NCI-H2081 (cell line): ENCODE data around the gene SOWAHC.
"Not testable (repeated sequence)": the region's sequence is repeated elsewhere in the genome, so short reads cannot be mapped to it uniquely, and the experiment has no call there.

ENCODE experiments used
- DNase-seq, 2 experiments: peaks; one replicate each; lab custom pipeline; 2025; lab: John Stamatoyannopoulos, UW

The SOWAHC gene, protein sequence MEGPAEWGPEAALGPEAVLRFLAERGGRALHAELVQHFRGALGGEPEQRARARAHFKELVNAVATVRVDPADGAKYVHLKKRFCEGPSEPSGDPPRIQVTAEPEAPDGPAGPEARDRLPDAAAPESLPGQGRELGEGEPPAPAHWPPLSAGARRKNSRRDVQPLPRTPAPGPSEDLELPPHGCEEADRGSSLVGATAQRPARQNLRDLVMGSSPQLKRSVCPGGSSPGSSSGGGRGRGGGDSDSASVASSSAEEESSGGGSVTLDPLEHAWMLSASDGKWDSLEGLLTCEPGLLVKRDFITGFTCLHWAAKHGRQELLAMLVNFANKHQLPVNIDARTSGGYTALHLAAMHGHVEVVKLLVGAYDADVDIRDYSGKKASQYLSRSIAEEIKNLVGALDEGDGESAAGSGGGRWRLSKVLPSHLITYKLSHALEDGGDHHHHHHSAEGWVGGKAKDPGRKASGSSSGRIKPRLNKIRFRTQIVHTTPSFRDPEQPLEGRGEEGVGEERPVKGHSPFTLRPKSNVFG

DNA sequence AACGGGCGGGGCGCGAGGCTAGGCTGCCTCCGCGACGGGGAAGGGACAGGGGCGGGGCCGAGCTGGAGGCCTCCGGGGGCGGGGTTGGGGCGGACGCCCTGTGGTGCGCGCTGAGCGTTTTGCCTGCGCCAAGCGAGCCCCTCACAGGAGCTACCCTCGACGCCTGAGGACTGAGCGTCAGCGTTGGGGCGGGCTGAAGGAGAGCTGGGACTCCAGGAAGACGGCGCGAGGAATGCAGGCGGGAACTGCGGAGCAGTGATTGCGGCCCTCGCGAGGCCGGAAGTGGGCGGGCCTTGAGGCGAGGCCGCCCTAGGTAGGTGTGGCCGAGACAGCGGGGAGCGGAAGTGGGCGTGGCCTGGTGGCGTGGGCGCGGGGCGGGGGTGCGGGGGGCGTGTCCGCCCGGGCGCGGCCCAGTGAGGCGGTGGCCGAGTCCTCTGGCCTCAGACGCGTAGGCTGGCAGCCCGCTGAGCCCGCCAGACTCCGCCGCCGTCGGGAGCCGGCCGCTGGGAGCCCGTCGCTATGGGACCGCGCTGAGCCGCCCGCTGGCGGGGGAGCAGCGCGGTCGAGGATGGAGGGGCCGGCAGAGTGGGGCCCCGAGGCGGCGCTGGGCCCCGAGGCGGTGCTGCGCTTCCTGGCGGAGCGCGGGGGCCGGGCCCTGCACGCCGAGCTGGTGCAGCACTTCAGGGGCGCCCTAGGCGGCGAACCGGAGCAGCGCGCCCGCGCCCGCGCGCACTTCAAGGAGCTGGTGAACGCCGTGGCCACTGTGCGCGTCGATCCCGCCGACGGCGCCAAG, at the start of gene SOWAHC, which contains the start of gene SEPTIN10:
Gene SOWAHC, plus strand, starts transcription at position 443 of the 793 bp plus-strand sequence. Its CDS starts 126 bp downstream, at position 569.
Gene SEPTIN10, minus strand, starts transcription at position 45 of the 793 bp plus-strand sequence. CDS start 139 bp downstream, outside the sequence.
- peak; percentile 86 to 91 for DNase-seq

GRCh38 chr2:109575373-109575772, 38.8 kb upstream of the SOWAHC start:
- DNase-seq, result no peak

DNA sequence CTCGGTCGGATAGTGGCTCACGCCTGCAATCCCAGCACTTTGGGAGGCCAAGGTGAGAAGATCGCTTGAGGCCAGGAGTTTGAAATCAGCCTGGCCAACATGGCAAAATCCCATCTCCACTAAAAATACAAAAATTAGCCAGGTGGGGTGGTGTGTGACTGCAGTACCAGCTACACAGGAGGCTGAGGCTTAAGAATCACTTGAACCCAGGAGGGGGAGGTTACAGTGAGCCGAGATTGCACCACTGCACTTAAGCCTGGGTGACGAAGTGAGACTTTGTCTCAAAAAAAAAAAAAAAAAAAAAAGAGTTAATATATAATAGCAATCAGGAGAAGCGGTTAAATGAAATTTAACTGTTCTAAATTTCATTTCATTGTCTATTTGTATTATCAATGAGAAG, 36.5 kb upstream of the SOWAHC start:
- DNase-seq, result not testable (repeated sequence)

- no peak for DNase-seq
Observed at GRCh38 chr2:109582928-109583895, 31.0 kb upstream of the SOWAHC start.

- no peak for DNase-seq
Observed at GRCh38 chr2:109586687-109587086, 27.5 kb upstream of the SOWAHC start.

DNA sequence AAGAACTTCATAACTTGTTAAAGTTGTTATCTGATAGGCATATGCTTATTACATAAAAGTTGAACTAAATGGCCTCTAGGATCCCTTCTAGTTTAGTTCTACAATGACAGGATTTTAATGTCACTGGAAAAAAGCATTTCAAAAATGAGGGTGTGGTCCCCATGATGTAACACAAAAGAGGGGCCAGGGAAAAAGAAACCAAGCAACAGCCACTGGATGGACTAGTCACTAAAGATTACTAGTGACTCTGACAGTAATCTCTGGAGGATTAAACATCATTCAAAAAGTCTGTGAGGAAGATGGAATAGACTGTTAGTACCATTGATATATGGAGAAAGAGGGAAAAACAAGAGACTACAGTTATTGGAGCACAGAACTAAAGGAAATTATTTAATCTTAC, 23.0 kb upstream of the SOWAHC start:
- no peak for DNase-seq

DNA sequence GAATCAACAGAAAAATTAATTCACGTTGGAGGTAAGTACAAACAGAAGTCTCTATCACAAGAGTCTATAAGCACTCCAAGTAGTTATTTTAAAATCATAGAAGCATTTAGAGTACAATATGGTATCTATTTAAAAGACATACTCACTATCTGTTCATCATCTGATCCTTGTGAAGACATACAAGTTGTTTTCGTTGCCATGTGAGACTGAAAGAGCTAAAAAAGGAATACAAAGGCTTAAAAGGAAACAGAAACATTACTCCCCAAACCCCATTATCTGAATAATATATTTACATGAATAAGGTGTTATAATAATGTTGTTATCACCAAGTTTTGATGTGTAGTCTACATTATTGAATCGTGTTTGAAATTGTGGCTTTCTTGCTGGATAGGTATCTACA, 21.3 kb upstream of the SOWAHC start:
- no peak for DNase-seq

- DNase-seq, result no peak
Observed at GRCh38 chr2:109594246-109594885, 19.8 kb upstream of the SOWAHC start.

DNA sequence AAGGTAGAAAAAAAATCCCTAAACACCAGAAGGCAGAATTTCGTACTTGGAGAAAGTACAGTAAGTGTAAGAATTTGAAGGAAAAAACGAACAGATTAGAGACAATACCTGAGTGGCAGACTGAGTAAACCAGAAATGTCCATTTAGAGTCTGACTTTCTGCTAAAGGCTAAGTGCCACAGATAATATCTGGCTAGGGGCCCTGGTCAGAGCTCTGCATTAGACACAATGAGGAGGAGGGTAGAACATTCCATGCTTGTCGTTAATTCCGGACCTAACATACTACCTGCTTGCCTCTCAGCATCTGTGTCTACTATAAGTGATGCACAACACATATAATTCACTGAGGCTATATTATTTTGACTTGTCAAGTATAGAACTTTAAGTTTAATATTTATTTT, 18.5 kb upstream of the SOWAHC start:
- DNase-seq, result no peak

GRCh38 chr2:109597283-109597682, 16.9 kb upstream of the SOWAHC start:
- no peak for DNase-seq

GRCh38 chr2:109601783-109602182, 12.4 kb upstream of the SOWAHC start:
- DNase-seq, result no peak

GRCh38 chr2:109602617-109603188, 11.5 kb upstream of the SOWAHC start:
- DNase-seq, result no peak

DNA sequence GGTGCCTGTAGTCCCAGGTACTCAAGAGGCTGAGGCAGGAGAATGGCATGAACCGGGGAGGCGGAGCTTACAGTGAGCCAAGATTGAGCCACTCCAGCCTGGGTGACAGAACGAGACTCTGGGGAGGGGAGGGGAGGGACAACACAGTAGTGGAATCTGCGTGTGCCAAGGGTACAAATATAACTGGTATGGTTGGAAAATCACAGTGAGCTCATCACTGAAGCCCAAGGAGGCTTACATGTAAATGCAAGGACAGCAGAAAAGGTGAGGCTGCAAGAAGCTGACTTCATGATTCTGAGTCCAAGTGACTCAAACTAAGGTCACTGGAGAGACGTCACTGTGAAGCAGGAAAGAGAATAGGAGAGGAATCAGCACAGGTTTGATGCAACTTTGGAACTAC, 9.6 kb upstream of the SOWAHC start:
- DNase-seq, result no peak

- DNase-seq, result no peak
Observed at GRCh38 chr2:109607766-109608165, 6.4 kb upstream of the SOWAHC start.

GRCh38 chr2:109609352-109610024, 4.7 kb upstream of the SOWAHC start:
- DNase-seq, result no peak

- peak in 1 of 2 experiments; percentile 4 for DNase-seq
Observed at GRCh38 chr2:109611467-109612095, 2.6 kb upstream of the SOWAHC start.

DNA sequence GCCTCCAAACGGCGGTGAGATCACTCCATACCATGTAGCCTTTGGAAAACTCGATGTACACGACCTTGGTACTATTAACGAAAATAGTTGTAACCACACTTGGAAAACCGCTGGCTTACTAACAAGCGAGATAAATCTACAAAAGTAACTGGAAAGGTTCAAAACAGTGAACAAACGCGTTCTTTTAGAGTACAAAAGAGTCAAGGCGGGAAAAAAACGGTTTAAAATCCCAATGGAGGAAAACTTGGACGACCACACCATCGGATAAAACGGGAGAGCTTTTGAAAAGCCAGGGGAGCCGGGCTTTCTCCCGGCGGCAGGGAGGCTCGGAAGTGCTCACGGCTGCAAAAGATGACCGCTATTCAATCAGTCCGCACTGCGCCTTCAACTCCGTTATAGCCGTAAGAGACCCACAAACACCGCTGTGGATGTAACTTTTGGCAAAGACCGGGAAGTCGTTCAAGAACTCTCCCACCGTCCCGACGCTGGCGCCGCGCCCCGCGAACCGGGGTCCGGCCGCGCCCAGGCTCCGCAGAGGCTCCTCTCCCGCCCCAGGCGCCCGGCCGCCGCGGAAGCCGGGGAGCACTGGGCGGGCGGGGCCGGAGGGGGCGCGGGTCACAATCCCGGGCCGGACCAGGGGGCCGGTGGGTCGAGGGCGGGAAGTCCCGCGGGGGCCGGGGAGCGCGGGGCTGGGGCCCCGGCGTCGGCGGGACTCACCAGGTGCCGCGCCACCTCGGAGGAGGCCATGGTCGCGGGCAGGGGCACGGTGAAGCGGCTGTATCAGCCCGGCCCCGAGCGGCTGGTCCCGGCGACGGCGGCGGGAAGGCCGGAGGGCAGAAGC, 863 bp upstream of the SOWAHC start:
- DNase-seq, result peak in 1 of 2 experiments; percentile 34
